Neutrophil (primary cell): ENCODE measurements around the gene TIMP1.
A peak's percentile ranks its signal among the peaks of the same experiment; 100 is the strongest.

Experiments used
- H3K27ac ChIP-seq: fragments of 200-600 bp; sonication (generic); 2 replicates; pipeline ENCODE4 v1.5.1; 2016; ENCODE audit warnings: mild to moderate bottlenecking, moderate library complexity
- H3K27me3 ChIP-seq: fragments of 200-600 bp; sonication (generic); 2 replicates; pipeline ENCODE4 v1.6.0; 2016; ENCODE audit warnings: mild to moderate bottlenecking
- H3K36me3 ChIP-seq: fragments of 200-600 bp; sonication (generic); 2 replicates; pipeline ENCODE4 v1.5.1; 2017
- H3K4me1 ChIP-seq, 2 experiments: fragments of 200-600 bp in 1 of 2; sonication (generic) in 1 of 2; 1 replicate in 1 of 2; 2 replicates in 1 of 2; pipeline versions ENCODE4 v1.5.1 to v1.6.1; 2013 to 2016; ENCODE audit warnings: low read depth in 1 of 2, low read length in 1 of 2, mild to moderate bottlenecking in 1 of 2, moderate library complexity in 1 of 2; ENCODE audit not compliant: control insufficient read depth in 1 of 2, insufficient read depth in 1 of 2
- H3K4me3 ChIP-seq, 2 experiments: fragments of 200-600 bp in 1 of 2; sonication (generic) in 1 of 2; 1 replicate in 1 of 2; 2 replicates in 1 of 2; pipeline ENCODE4 v1.5.1; 2013 to 2016; ENCODE audit warnings: low read depth in 1 of 2, low read length in 1 of 2, mild to moderate bottlenecking in 1 of 2, moderate library complexity in 1 of 2
- H3K9me3 ChIP-seq: fragments of 200-600 bp; sonication (generic); 2 replicates; pipeline ENCODE4 v1.5.1; 2016
- CTCF ChIP-seq: fragments of 200-600 bp; sonication (generic); IDR thresholded peaks from 2 replicates; pipeline ENCODE4 v1.5.1; 2016; ENCODE audit warnings: antibody characterized with exemption

TIMP1 gene

DNA sequence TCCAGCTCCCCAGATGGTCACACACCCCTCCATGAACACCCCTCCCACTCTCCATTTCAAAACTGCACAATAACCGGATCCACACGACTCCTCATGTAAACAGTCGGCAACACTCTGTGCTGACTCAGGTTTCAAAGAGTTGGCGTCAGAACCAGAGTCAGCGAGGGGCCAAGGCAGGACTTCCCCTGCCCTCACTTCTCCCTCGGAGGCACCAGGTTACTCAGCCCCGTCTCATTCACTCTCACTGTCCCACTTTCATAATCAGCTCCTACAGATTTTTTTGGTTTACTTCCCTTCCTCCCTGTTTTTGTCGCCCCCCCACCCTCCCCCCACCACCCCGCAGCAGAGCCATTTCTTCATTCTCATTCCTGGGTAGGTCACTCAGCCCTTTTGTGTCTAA lies 2.7 kb upstream of the TIMP1 start:
- peak overlapping the region; percentile 65 for H3K27ac ChIP-seq
- no peak for TF ChIP-seq CTCF

DNA sequence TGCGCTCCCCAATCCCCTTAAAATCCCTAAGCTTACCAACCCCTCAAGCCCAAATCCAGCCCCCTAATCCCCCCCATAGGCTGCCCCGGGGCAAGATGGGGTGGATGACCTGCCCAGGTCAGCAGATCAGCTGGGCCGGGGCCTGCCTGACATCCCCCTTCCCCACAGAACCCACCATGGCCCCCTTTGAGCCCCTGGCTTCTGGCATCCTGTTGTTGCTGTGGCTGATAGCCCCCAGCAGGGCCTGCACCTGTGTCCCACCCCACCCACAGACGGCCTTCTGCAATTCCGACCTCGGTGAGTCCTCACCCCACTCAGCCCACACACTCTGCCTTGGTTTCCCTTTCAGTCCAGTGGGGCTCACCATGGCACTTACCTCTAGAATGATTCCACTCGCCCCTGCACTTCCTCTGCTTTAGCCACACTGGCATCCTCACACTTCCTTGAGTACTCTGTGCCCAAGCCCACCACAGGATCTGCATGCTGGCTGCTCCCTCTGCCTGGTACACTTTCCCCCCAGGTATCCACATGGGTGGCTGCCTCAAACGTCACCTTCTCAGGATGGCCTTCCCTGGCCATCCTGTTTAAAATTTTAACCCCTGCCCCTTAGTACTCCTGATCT lies 1.1 kb downstream of the TIMP1 start:
- Histone ChIP-seq H3K27me3 (peaks cover 8% of the 10 kb centered on the region), H3K36me3 (no peaks in the 10 kb centered on the region), H3K27ac (no peak overlapping the region), H3K9me3 (no peaks in the 10 kb centered on the region), H3K4me1 (peaks cover 17 to 24% of the 10 kb centered on the region in 2 experiments), H3K4me3 (no peak overlapping the region)
- no peak for TF ChIP-seq CTCF

More for the DNA sequence above, 2.7 kb upstream of the TIMP1 start:
- Histone ChIP-seq H3K27me3 (peaks cover 42% of the 10 kb centered on the region), H3K9me3 (no peaks in the 10 kb centered on the region), H3K4me3 (peak overlapping the region in 1 of 2 experiments; percentile 4), H3K4me1 (peaks cover 17 to 30% of the 10 kb centered on the region in 2 experiments), H3K36me3 (no peaks in the 10 kb centered on the region)

DNA sequence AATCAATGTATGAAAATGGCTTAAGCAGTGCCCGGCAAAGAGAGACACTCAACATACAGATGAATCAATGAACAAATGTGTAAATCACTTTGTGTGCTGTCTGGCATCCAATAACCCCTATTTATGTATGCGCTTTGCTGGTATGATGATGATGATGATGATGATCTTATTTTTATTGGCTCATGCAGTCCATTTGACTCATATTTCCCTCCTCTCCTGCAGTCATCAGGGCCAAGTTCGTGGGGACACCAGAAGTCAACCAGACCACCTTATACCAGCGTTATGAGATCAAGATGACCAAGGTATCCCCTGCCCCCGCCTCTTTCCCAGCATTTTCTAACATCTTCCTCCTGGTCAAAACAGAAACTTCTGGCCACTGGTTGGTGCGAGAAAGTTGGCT lies 2.5 kb downstream of the TIMP1 start:
- H3K9me3 ChIP-seq = no peaks in the 10 kb centered on the region
- no peak overlapping the region for H3K27ac ChIP-seq
- H3K4me3 ChIP-seq = no peak overlapping the region
- no peaks in the 10 kb centered on the region for H3K27me3 ChIP-seq
- peaks cover 7 to 15% of the 10 kb centered on the region in 2 experiments for H3K4me1 ChIP-seq
- TF ChIP-seq CTCF = no peak
- no peaks in the 10 kb centered on the region for H3K36me3 ChIP-seq

- Histone ChIP-seq H3K9me3 (no peaks in the 10 kb centered on the region), H3K27me3 (no peaks in the 10 kb centered on the region), H3K27ac (no peak overlapping the region), H3K4me3 (no peak overlapping the region), H3K4me1 (peaks cover 7 to 12% of the 10 kb centered on the region in 2 experiments), H3K36me3 (no peaks in the 10 kb centered on the region)
- TF ChIP-seq CTCF = no peak
Measured at GRCh38 chrX:47585273-47585672, 3.0 kb downstream of the TIMP1 start.

- no peaks in the 10 kb centered on the region for H3K36me3 ChIP-seq
- no peak overlapping the region for H3K4me3 ChIP-seq
- TF ChIP-seq CTCF = no peak
- H3K9me3 ChIP-seq = no peaks in the 10 kb centered on the region
- peaks cover 7 to 12% of the 10 kb centered on the region in 2 experiments for H3K4me1 ChIP-seq
- H3K27me3 ChIP-seq = no peaks in the 10 kb centered on the region
- no peak overlapping the region for H3K27ac ChIP-seq
Measured at GRCh38 chrX:47586043-47586787, 4.0 kb downstream of the TIMP1 start.
